Gastroesophageal sphincter (tissue), 3 donors: Measurements from ENCODE around the gene ITM2B.

Source experiments
- CTCF ChIP-seq, 4 experiments: fragments of 200-600 bp in 2 of 4; fragments of 450-650 bp in 2 of 4; sonication (generic) in 1 of 4; IDR thresholded peaks; one replicate each; pipeline ENCODE4 v1.5.1; 2017 to 2019; ENCODE audit warnings: antibody characterized with exemption in 4 of 4, mild to moderate bottlenecking in 2 of 4, moderate library complexity in 2 of 4
- EP300 ChIP-seq: sonication (generic); formaldehyde crosslinking; IDR thresholded peaks from one replicate; pipeline ENCODE4 v1.6.1; 2017; ENCODE audit warnings: antibody characterized with exemption, mild to moderate bottlenecking
- POLR2AphosphoS5 ChIP-seq: sonication (generic); formaldehyde crosslinking; IDR thresholded peaks from one replicate; pipeline ENCODE4 v1.6.1; 2017; ENCODE audit warnings: antibody characterized with exemption

GRCh38 chr13:48230541-48230940 is 2.5 kb upstream of the ITM2B start:
- TF ChIP-seq EP300: no peak
- TF ChIP-seq POLR2AphosphoS5: no peak
- TF ChIP-seq CTCF (IDR thresholded peaks at IDR 0.05): no peak
